Measurements from ENCODE around the gene NQO2. TPM values are rescaled to one million over a fixed set of nuclear protein-coding genes. Genes with fewer than 3 reads are reported as not detected.

Gene NQO2
- total RNA-seq, 5 donors from 2014 or later (not counting 1 experiment from before 2014, with no cell fraction given), result 9.1 to 54.6 (median 33.0) TPM

GRCh38 chr6:3068329-3069214 is 68.9 kb downstream of the NQO2 start, which contains the start of gene RIPK1:
Gene RIPK1 (plus strand): TSS chr6:3068494. CDS start chr6:3076824, 8,330 bp downstream.
- DNase-seq (peak; percentile 84 to 95 (median 91)), ATAC-seq (replicated peaks in 1 of 4) (peak; percentile 80 to 83 (median 82))
- Histone ChIP-seq H3K4me3 (ENCODE audit: control insufficient read depth in 1 of 2, extremely low read depth in 1 of 2, low read length in 1 of 2) (peak within 1 kb of the TSS; percentile 54 to 85), H3K4me1 (ENCODE audit: control insufficient read depth in 1 of 2, extremely low read depth in 1 of 2, insufficient read depth in 2 of 2, low read length in 2 of 2) (peaks cover 15 to 42% of the 10 kb centered on the region in 2 experiments), H3K27me3 (replicated peaks in 1 of 2; ENCODE audit: control insufficient read depth in 2 of 2, extremely low read depth in 1 of 2, insufficient read depth in 2 of 2, low read length in 1 of 2) (no peaks in the 10 kb centered on the region), H3K27ac (ENCODE audit: low read length) (peak within 1 kb of the TSS; percentile 81), H3K36me3 (ENCODE audit: control insufficient read depth in 2 of 2, extremely low read depth in 1 of 2, insufficient read depth in 1 of 2, low read length in 1 of 2) (peaks cover 0 to 18% of the 10 kb centered on the region in 2 donors), H3K9me3 (no peaks in the 10 kb centered on the region)
- Mint-ChIP-seq H3K4me3 (peak within 1 kb of the TSS; percentile 90 to 94 (median 92)), H3K9me3 (no peaks in the 10 kb centered on the region), H3K27me3 (no peaks in the 10 kb centered on the region), H3K4me1 (peaks cover 61 to 75% (median 71%) of the 10 kb centered on the region in 3 donors), H3K27ac (peak within 1 kb of the TSS; percentile 96 to 98), H3K36me3 (peaks cover 2% of the 10 kb centered on the region)
- WGBS (ENCODE audit: insufficient coverage), result 0% methylated on average over 111 of the region's 112 CpGs
- POLR2A ChIA-PET, result interaction anchor here in 1 of 2 donors (0.5 to 1.5 kb wide), 3 partner anchors 7 to 79 kb away, joined by 3 to 4 read pairs (median 3); no protein-coding TSS in a partner anchor
- CTCF ChIA-PET, result interaction anchor here (0.6 to 2.0 kb wide), 7 partner anchors 9 to 302 kb away, joined by 3 to 5 read pairs (median 4); no protein-coding TSS in a partner anchor

Other genes starting within 250 kb of the NQO2 start
- 1 to 10 TPM in 3 of 5 donors, under 1 TPM in 2; 0.58 to 1.4 (median 1.0) TPM for gene MYLK4, start 249.0 kb upstream of the NQO2 start, total RNA-seq
- gene WRNIP1, start 234.5 kb upstream of the NQO2 start, total RNA-seq, result 10 to 100 TPM; 30.1 to 46.1 (median 41.1) TPM
- gene SERPINB1, start 158.0 kb upstream of the NQO2 start, total RNA-seq, result 10 to 100 TPM; 40.3 to 60.9 (median 50.7) TPM
- gene SERPINB9, start 96.6 kb upstream of the NQO2 start, total RNA-seq, result 10 to 100 TPM; 43.2 to 57.2 (median 47.1) TPM
- gene SERPINB6, start 28.3 kb upstream of the NQO2 start, total RNA-seq, result 10 to 100 TPM; 30.0 to 49.0 (median 38.0) TPM
- gene RIPK1, start 68.6 kb downstream of the NQO2 start, total RNA-seq, result 10 to 100 TPM; 22.5 to 33.8 (median 31.7) TPM
- gene BPHL, start 118.8 kb downstream of the NQO2 start, total RNA-seq, result 10 to 100 TPM in 3 of 5 donors, 1 to 10 TPM in 2; 7.1 to 12.4 (median 11.0) TPM
- 10 to 100 TPM in 2 of 5 donors, 1 to 10 TPM in 3; 4.5 to 34.7 (median 9.6) TPM for gene TUBB2A, start 157.7 kb downstream of the NQO2 start, total RNA-seq
- 1 to 10 TPM in 2 of 5 donors, under 1 TPM in 2, not detected in 1; 0.46 to 1.2 (median 0.87) TPM for gene TUBB2B, start 227.8 kb downstream of the NQO2 start, total RNA-seq